ENCODE results near the gene PRSS48.
"Not testable (repeated sequence)": the region's sequence is repeated elsewhere in the genome, so short reads cannot be mapped to it uniquely, and the experiment has no call there.

The PRSS48 gene

GRCh38 chr4:151276787-151277562 lies at the start of gene PRSS48:
PRSS48 (plus strand) TSS chr4:151277161; CDS start chr4:151277173, 12 bp downstream.
- DNase-seq (ENCODE audit: low read depth), result peak; percentile 1

GRCh38 chr4:151227172-151227571 lies 49.8 kb upstream of the PRSS48 start:
- DNase-seq (ENCODE audit: low read depth), result no peak

DNA sequence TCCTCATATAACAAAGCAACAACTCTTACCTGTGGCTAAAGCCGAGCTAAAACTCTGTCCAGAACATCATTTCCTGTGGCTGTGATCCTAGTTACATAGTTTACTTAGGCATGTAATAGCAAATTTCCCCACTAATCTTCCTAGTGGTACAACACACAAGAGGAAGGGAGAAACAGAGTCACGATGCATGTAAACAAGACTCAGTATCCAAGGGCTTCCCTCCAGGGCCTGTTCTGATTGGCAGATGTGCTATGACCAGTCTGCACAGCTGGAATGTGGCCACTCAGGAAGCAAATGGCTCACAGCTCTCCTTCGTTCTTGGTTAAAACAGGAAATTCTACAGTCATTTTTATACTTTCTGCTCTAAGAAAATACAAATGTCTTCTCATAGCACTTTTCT lies 49.2 kb upstream of the PRSS48 start:
- no peak for DNase-seq (ENCODE audit: low read depth)

DNA sequence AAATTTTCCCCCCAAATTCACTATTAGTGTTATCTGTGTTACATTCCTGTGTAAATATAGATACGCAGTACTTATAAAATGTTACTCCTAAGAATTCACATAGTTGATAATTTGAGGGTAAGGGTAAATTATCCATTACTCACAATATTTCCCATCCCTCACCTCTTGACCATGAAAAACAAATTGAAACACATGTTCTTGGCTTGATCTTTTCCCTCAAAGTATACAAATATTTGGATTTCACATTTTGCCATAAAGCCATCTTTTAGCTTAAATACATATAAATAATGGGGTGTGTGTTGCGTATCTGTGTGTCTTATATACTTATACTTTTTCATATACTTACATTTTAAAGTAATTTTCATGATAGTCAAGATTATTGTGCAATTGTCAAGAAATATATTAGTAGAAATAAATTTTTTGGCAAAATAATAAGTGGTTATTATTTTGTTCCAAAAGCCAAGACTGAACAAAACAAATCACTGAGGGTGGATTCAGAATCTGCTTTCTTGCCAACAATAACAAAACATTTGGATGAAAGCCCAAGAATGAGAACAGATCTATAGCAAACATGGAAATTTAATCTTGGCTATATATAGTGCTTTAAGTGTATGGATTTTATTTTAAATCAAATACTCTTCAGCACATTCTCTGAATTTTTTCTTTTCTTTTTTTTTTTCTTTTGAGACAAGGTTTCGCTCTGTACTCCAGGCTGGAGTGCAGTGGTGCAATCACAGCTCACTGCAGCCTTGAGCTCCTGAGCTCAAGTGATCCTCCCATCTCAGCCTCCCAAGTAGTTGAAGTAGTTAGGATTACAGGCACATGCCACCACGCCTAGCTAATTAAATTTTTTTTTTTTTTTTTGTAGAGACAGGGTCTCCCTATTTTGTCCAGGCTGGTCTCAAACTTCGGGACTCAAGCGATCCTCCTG lies 48.5 kb upstream of the PRSS48 start:
- DNase-seq (ENCODE audit: low read depth), result no peak

DNA sequence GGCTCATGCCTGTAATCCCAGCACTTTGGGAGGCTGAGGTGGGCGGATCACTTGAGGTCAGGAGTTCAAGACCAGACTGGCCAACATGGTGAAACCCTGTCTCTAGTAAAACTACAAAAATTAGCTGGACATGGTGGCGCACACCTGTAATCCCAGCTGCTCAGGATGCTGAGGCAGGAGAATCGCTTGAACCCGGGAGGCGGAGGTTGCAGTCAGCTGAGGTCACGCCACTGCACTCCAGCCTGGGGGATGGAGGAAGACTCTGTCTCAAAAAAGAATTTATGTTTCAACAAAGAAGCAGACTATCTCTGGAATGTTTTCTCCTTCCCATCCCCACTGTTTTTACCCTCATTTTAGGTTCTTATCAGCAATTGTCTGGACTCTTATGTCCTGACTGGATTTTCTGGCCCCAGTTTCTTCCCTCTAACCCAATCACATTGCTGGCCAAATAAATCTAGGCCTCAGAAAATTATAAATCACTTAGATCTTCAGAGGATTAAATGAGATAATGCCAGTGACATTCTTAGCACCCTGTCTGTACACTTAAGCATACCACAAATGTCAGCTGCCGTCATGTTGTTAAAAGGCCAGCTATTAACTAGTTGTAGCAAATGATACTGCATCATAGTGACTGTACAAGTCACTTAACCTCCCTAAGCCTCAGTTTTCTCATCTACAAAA lies 44.9 kb upstream of the PRSS48 start:
- no peak for DNase-seq (ENCODE audit: low read depth)

GRCh38 chr4:151233600-151233999 lies 43.4 kb upstream of the PRSS48 start:
- DNase-seq (ENCODE audit: low read depth), result no peak

- not testable (repeated sequence) for DNase-seq (ENCODE audit: low read depth)
Measured at GRCh38 chr4:151235373-151235772, 41.6 kb upstream of the PRSS48 start.

DNA sequence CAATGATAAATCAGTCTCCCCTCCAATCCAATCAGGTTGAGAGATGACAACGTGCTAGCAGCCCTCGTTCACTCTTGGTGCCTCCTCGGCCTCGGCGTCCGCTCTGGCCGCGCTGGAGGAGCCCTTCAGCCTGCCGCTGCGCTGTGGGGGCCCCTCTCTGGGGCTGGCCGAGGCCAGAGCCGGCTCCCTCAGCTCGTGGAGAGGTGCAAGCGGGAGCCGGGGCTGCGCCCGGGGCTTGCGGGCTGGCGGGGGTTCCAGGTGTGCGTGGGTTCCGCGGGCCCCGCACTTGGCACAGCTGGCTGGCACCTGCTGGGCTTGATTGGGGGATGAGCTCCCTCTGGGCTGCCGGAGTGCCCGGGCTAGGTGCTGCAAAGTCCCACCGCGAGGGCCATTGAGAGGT lies 40.9 kb upstream of the PRSS48 start:
- no peak for DNase-seq (ENCODE audit: low read depth)

DNA sequence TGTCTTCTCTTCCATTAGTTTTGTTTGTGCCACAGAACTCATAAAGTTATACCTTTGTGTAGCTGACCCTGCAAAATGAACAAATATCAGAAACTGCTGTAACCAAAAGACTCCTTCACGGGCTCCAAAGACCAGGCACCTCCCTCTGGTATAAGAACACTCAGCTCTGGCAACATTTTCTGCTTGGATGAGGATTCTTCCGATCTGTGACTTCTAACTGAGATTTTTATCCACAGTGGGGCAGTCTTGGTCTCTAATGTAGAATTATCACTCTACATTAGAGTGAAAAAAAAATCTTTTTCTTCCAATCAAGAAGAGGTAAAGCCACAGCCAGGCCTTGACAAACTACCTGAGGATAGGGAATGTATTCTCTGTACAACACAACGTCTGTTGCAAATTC lies 38.5 kb upstream of the PRSS48 start:
- no peak for DNase-seq (ENCODE audit: low read depth)

DNA sequence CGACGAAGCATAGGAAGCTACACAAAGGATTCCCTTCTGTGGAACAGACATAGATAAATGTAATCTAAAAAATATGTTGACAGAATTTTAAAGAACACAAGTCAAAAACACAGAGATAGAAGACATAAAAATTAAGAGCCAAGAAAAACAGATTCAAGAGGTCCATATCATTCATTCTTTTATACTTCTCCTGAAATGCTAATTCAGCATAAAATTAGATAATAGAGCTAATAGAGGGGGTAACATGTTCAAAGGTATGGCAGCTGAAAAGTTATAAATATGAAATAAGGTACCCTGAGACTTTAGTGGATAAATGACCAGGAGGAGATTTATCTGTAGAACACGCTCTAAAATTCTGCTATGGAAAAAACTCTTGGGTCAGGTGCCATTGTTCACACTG lies 37.4 kb upstream of the PRSS48 start:
- no peak for DNase-seq (ENCODE audit: low read depth)

GRCh38 chr4:151242305-151242704 lies 34.7 kb upstream of the PRSS48 start:
- DNase-seq (ENCODE audit: low read depth), result no peak

GRCh38 chr4:151246742-151247141 lies 30.2 kb upstream of the PRSS48 start:
- DNase-seq (ENCODE audit: low read depth), result no peak

DNA sequence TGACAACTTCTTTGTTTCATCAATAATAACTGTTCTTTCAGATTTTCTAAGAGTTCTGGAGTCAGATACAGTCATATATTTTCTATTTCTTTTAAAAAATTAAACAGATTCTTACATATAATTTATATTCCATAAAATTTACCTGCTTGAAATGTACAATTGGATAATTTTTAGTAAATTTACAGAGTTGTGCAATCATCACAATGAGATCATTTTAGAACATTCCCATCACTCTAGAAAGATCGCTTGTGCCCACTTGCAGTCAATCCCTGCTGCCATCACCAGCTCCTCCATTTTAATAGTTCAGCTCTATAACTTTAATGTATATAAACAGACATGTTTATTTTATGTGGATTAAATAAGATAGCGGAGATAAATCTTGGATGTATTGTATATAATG lies 29.6 kb upstream of the PRSS48 start:
- DNase-seq (ENCODE audit: low read depth), result no peak

DNA sequence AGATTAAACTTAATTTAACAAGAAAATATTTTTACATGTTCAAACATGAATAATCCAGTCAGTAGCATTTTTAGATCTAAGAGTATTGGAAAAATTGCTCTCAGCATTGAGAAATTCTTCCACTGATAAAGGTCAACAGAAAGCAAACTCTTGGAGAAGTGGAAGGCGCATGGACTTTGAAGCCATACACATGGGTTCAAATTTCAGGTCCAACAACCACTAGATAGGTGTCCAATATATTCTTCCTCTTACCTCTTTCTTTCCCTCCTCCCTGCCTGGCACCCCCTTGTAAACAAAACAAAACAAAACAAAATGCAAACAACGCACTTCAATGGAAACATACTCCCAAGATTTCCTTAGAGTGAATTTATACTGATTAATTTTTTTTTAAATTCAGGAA lies 28.4 kb upstream of the PRSS48 start:
- DNase-seq (ENCODE audit: low read depth), result no peak

GRCh38 chr4:151250706-151251105 lies 26.3 kb upstream of the PRSS48 start:
- DNase-seq (ENCODE audit: low read depth), result no peak

- no peak for DNase-seq (ENCODE audit: low read depth)
Measured at GRCh38 chr4:151251603-151252304, 25.2 kb upstream of the PRSS48 start.

DNA sequence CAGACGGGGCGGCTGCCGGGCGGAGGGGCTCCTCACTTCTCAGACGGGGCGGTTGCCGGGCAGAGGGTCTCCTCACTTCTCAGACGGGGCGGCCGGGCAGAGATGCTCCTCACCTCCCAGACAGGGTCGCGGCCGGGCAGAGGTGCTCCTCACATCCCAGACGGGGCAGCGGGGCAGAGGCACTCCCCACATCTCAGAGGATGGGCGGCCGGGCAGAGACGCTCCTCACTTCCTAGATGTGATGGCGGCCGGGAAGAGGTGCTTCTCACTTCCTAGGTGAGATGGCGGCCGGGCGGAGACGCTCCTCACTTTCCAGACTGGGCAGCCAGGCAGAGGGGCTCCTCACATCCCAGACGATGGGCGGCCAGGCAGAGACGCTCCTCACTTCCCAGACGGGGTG lies 21.7 kb upstream of the PRSS48 start:
- not testable (repeated sequence) for DNase-seq (ENCODE audit: low read depth)

- not testable (repeated sequence) for DNase-seq (ENCODE audit: low read depth)
Measured at GRCh38 chr4:151255680-151256079, 21.3 kb upstream of the PRSS48 start.

- no peak for DNase-seq (ENCODE audit: low read depth)
Measured at GRCh38 chr4:151256134-151256533, 20.8 kb upstream of the PRSS48 start.

DNA sequence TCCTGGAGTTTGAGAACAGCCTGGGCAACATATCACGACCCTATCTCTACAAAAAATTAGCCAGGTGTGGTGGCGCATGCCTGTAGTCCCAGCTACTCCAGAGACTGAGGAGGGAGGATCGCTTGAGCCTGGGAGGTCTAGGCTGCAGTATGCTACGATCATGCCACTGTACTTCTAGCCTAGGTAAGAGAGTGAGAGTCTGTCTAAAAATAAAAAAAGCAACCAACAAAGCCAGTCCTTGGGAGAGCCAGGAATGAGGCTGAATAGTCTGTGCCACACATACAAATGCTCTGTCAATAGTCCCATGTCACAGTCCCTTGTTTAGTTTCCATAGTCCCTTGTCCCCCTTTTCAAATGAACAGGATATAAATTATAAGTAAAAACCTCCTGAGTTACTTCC lies 19.3 kb upstream of the PRSS48 start:
- no peak for DNase-seq (ENCODE audit: low read depth)

- DNase-seq (ENCODE audit: low read depth), result no peak
Measured at GRCh38 chr4:151259752-151260151, 17.2 kb upstream of the PRSS48 start.

DNA sequence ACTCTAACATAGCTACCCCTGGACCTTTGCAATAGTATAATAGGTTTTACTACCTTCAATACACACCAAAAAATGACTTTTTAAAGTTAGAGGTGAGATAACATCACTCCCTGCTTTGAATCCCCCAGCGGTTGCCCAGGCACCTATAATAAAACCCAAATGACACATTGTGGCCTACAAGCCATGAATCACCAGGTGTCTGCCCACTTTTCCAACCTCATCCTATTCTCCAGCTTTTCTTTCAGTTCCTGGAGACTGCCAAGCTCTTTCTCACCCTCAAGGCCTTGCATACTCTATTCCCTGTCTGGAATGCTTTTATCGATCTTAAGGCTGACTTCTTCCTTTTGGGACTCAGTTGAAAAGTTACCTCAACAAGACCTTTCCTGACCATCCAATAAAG lies 16.4 kb upstream of the PRSS48 start:
- no peak for DNase-seq (ENCODE audit: low read depth)

Measured in stimulated activated CD8-positive, alpha-beta memory T cell treated with anti-CD3 and anti-CD28 coated beads, Interleukin-15, amount 100 ng/mL, for 24 hours (primary cell).